RWPE1 (cell line): ENCODE measurements around the gene KCNQ2.

Experiments
- CTCF ChIA-PET: fragments of 350-600 bp; sonication (Branson Sonifier 250); formaldehyde crosslinking; extraction: SDS; loops from one replicate; lab custom pipeline; 2021; lab: Yijun Ruan, JAX
- POLR2A ChIA-PET: fragments of 400-600 bp; formaldehyde crosslinking; extraction: SDS; loops from one replicate; lab custom pipeline; 2020; ENCODE audit warnings: antibody characterized with exemption; ENCODE audit not compliant: low non-redundant PET; lab: Yijun Ruan, JAX
- DNase-seq: peaks from one replicate; pipeline ENCODE4 v3.0.0; 2012; ENCODE audit warnings: low spot score
- H3K27ac ChIP-seq: fragments of 450-650 bp; 2 replicates; pipeline ENCODE4 v1.5.1; 2017
- CTCF ChIP-seq: fragments of 450-650 bp; conservative IDR thresholded peaks from 2 replicates; pipeline ENCODE4 v1.5.1; 2017; ENCODE audit warnings: low read depth, mild to moderate bottlenecking

The KCNQ2 gene

GRCh38 chr20:63498960-63499337 is 26.5 kb upstream of the KCNQ2 start, which contains the start of gene EEF1A2:
Gene EEF1A2 (minus strand): TSS chr20:63499083. CDS start chr20:63497763, 1,320 bp downstream.
- ChIA-PET CTCF (no interaction called here), POLR2A (no interaction called here)
- no peak for DNase-seq
- peak; percentile 37 for TF ChIP-seq CTCF
- no peak within 1 kb of the TSS for H3K27ac ChIP-seq

GRCh38 chr20:63497946-63498935 is 25.8 kb upstream of the KCNQ2 start:
- POLR2A ChIA-PET = interaction anchor here (2.4 kb wide), 1 partner anchor 22 kb away, joined by 25 read pairs; the partner anchor contains the start of gene PPDPF
- H3K27ac ChIP-seq = no peak overlapping the region
- DNase-seq = peak; percentile 69
- CTCF ChIA-PET = interaction anchor here (0.7 to 0.9 kb wide), 2 partner anchors 56 to 188 kb away, joined by 4 to 5 read pairs; no protein-coding TSS in a partner anchor
- no peak for TF ChIP-seq CTCF

DNA sequence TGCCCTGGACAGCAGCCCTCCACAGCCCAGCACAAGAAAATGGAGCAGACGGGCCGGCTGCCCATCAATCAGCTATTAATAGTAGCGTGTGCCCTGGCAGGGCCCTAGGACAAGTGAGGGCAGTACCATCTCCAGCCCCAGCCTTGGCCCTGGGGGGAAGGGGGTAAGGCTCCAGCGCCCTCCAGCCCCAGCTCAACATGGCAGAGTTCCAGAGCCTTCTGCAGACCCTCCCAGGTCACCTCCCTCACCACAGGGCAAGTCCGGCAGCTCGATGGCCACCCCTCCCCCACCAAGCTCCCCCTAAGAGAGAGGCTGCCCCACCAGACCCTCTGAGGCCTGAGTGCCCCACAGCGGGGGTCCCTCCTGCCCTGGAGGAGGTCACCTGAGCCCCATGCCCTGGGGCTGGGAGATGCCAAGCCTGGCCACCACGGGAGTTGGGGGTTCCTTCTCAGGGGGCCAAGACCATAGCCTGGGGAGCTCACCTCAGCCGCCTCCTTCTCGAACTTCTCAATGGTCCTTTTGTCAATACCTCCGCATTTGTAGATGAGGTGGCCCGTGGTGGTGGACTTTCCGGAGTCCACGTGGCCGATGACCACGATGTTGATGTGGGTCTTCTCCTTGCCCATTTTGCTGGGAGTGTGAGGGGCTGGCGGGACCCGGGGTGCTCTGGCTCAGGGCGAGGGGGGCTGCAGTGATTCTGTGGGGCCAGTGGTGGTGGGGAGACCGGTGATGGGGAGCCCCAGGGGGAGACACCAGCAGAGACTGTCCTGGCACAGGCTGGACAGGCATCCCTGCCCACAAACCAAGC is 24.9 kb upstream of the KCNQ2 start:
- CTCF ChIA-PET = interaction anchor here (0.6 to 2.0 kb wide), 19 partner anchors 9 to 687 kb away, joined by 3 to 20 read pairs (median 5); partner anchors contain the start of gene PPDPF
- POLR2A ChIA-PET = interaction anchor here (0.6 to 2.4 kb wide), 3 partner anchors 23 to 245 kb away, joined by 3 to 25 read pairs (median 6); partner anchors contain the start of gene PPDPF
- no peak overlapping the region for H3K27ac ChIP-seq
- no peak for DNase-seq
- TF ChIP-seq CTCF = no peak

- peak overlapping the region; percentile 6; the same call in 1 of the 2 replicates for H3K27ac ChIP-seq
- POLR2A ChIA-PET = interaction anchor here (0.6 to 2.4 kb wide), 6 partner anchors 24 to 244 kb away, joined by 3 to 25 read pairs (median 4); partner anchors contain the start of genes GMEB2 and PPDPF
- no peak for DNase-seq
- CTCF ChIA-PET = interaction anchor here (0.5 to 2.0 kb wide), 37 partner anchors 8 to 866 kb away, joined by 3 to 20 read pairs (median 4); partner anchors contain the start of genes PPDPF and PTK6
- TF ChIP-seq CTCF = no peak
These were observed 24.2 kb upstream of the KCNQ2 start for GRCh38 chr20:63496596-63497120.

DNA sequence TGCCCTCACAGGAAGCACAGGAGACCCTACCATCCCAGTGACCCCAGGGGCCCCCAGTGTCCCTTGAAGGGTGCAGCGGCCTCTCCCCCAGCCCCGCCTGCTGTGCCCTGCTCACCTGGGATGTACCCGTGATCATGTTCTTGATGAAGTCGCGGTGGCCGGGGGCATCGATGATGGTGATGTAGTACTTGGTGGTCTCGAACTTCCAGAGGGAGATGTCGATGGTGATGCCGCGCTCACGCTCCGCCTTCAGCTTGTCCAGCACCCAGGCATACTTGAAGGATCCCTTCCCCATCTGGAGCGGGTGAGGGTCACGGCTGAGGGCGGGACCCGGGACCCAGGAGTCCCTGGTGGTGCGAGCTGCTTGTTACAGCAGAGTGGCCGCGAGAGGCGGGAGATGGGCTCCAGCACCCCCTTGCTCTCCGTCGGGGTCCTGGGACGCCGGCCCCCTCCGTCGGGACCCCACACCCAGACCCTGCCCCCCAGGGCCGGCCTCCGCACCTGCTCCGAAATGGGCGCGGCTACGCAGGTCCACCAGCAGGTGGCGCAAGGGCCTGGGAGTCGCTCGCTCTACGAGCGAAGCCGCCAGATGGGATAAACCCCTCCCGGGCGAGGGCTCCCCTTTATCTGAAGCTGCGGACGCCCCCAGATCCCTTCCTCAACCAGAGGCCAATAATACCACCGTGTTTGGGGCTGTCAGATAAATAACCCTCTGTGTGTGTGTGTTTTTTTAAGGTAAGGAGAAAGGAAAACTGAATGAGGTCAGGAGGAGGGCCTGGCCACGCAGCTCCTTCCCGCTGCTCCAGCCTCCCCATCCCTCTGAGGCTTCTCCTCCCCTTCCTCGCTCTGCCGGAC is 23.5 kb upstream of the KCNQ2 start:
- ChIA-PET POLR2A (interaction anchor here (0.6 to 2.4 kb wide), 4 partner anchors 24 to 131 kb away, joined by 3 to 25 read pairs (median 4); partner anchors contain the start of genes GMEB2 and PPDPF), CTCF (interaction anchor here (0.5 to 2.0 kb wide), 35 partner anchors 9 to 865 kb away, joined by 3 to 20 read pairs (median 4); partner anchors contain the start of genes PPDPF and PTK6)
- peak overlapping the region; percentile 6; the same call in 1 of the 2 replicates for H3K27ac ChIP-seq
- DNase-seq = peak; percentile 84
- TF ChIP-seq CTCF = peak; percentile 100
